SKM-1 treated with dmso at 0.1 percent for 144 hours (cell line): ENCODE measurements around the gene ACVR1B.

Experiments
- DNase-seq: peaks from one replicate; lab custom pipeline; 2025; ENCODE audit not compliant: unreplicated experiment; lab: John Stamatoyannopoulos, UW

The ACVR1B gene

DNA sequence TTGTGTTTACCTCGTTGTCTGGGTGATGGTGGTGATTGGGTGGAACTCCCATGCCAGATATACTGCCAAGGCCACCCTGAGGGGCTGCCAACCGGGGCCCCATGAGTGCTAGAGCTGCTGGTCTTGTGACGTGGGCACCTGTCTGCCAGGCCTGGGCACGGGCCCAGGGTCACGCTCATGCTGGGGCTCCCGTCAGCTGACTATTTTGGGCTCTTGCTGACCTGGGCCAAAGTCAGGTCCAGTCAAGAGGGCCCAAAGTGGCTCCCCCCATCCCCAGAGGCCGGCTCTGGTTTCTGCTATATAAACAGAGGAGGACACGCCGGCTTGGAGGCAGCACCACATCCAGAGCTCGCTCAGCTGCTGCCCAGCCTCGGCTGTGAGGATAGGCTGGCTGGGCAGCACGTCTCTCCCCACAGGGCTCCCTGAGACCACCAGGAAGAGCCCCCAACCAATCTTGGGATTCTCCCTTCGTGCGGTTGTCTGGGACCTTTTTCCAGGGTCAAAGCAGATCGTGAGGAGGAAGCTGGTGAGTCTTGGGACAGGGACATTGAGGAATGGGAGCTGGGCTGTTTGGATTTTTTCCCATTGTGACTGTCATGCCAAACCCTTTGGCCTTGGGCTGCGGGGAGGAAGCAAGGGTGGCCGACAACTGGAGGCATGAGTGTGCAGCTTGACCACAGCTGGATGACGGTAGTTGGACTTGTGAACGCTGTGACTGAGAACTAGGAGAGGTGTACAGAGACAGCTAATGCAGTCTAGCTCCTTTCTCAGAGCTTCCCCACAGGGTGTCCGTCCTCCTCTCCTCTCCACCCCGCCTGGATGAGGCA, 92.1 kb downstream of the ACVR1B start:
- DNase-seq = no peak

DNA sequence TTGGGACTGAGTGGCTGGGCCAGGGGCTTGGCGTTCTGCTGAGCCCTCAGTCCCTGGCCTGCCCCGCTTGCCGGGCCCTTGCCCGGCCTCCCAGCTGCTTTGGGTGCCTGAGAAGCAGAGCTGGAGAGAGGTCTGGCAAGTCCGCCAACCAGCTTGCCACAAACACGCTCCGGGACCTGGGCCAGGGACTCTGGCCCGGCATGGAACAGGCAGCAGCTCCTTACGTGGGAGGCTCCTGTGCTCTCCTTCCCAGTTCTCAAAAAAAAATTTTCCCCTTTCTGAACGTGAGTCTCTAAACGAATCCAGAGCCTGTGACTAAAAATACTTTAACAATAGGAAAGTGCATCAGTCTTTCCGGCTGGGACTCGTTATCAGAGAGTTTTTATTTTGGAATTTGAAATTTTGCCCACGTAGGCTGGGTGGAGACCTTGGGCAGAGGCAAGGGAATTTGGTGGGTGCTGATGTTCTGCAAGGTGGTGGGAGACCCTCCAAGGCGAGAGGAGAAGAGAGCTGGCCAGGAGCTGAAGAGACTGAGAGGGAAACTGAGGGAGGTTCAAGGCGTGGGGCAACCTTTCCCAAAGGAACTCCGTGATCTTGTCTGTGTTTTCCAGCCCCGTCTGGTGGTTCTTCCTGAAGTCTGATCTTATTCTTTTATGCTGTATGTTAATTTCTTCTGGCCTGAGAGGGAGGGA, 92.9 kb downstream of the ACVR1B start:
- no peak for DNase-seq

DNA sequence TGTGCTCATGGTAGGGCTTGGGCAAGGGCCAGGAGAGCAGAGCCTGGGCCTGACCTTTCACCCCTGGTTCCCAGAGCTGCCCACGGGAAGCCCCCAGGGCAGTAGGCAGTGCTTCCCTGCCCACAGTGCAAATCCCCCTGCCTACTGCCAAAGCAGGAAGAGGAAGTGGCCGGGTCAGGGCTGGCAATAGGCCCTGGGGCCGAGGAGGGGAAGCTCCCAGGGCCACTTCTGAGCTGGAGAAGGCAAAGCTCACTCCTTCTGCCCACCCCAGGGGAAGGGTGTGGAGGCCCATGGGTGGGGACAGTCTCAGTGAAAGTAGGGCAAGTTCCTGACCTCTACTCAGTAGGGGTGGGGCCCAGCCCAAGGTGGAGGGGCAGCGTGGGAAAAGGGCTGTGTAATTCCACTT, 94.3 kb downstream of the ACVR1B start:
- peak; percentile 12 for DNase-seq
